Natural killer cell treated with Interleukin-12 subunit alpha and Interleukin-12 subunit beta and Interleukin-15 and Interleukin-18, amount 100 ng/mL, for 72 hours (primary cell): ENCODE data around the gene EID2B. TPM values are rescaled to one million over a fixed set of nuclear protein-coding genes. Genes with fewer than 3 reads are reported as not detected.

Experiments used
- total RNA-seq, 2 donors: library from RNA; stranded (reverse); gene quantifications; one replicate each; pipeline ENCODE4 v1.2.3, GENCODE V29; 2022

Gene EID2B
- total RNA-seq, 2 donors from 2014 or later = 1.9 to 5.4 TPM

Other genes with a start within 250 kb of the EID2B start
- gene IFNL1, start 236.4 kb downstream of the EID2B start, total RNA-seq = under 1 TPM in 1 of 2 donors, not detected in 1; 0.36 TPM
- 1 to 10 TPM; 2.3 to 4.9 TPM for gene LRFN1, start 212.0 kb downstream of the EID2B start, total RNA-seq
- 100 to 1,000 TPM; 185 to 242 TPM for gene GMFG, start 196.8 kb downstream of the EID2B start, total RNA-seq
- 10 to 100 TPM; 81.4 to 95.5 TPM for gene SAMD4B, start 190.4 kb downstream of the EID2B start, total RNA-seq
- 10 to 100 TPM; 38.1 to 39.2 TPM for gene PAF1, start 141.7 kb downstream of the EID2B start, total RNA-seq
- gene MED29, start 141.5 kb downstream of the EID2B start, total RNA-seq = 10 to 100 TPM; 22.2 to 35.2 TPM
- 10 to 100 TPM; 11.2 to 27.8 TPM for gene ZFP36, start 126.0 kb downstream of the EID2B start, total RNA-seq
- gene PLEKHG2, start 120.2 kb downstream of the EID2B start, total RNA-seq = 10 to 100 TPM; 30.8 to 68.1 TPM
- gene RPS16, start 96.9 kb downstream of the EID2B start, total RNA-seq = 1,000 to 10,000 TPM; 1,544 to 1,854 TPM
- 100 to 1,000 TPM; 164 to 192 TPM for gene SUPT5H, start 87.3 kb downstream of the EID2B start, total RNA-seq
- 100 to 1,000 TPM in 1 of 2 donors, 10 to 100 TPM in 1; 74.0 to 133 TPM for gene TIMM50, start 52.0 kb downstream of the EID2B start, total RNA-seq
- under 1 TPM; 0.21 to 0.92 TPM for gene DLL3, start 33.9 kb downstream of the EID2B start, total RNA-seq
- not detected for gene SELENOV, start 17.7 kb downstream of the EID2B start, total RNA-seq
- gene EID2, start 7.3 kb upstream of the EID2B start, total RNA-seq = 10 to 100 TPM; 10.4 to 11.4 TPM
- gene LGALS13, start 69.7 kb upstream of the EID2B start, total RNA-seq = not detected
- not detected for gene LGALS16, start 123.1 kb upstream of the EID2B start, total RNA-seq
- gene LGALS14, start 171.6 kb upstream of the EID2B start, total RNA-seq = not detected
- 10 to 100 TPM in 1 of 2 donors, under 1 TPM in 1; 0.64 to 19.2 TPM for gene CLC, start 205.2 kb upstream of the EID2B start, total RNA-seq
- not detected for gene LEUTX, start 246.0 kb upstream of the EID2B start, total RNA-seq